IPS-NIHi7 (cell line): Measurements from ENCODE around the gene FABP1.

Experiments used
- DNase-seq: peaks from one replicate; pipeline ENCODE4 v3.0.0; 2012; ENCODE audit warnings: mixed read lengths; ENCODE audit errors: extremely low spot score

The FABP1 gene

DNA sequence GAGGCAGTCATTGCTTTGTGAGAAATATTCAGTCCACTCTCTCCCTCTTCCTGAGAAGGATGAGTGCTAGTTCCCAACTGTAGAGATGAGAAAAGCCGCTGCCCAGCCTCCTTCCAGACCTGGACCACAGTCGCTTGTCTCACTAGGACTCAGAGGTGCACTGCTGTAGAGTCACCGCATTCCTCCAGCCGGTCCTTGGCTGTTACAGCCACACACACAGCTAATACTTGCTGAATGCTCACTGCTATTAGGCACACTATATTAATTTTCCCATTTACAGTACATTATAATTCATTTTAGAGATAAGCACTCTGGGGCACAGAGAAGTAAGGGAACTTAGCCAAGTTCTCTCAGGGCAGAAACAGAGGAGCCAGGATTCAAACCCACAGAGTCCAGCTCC is 10.0 kb upstream of the FABP1 start:
- peak; percentile 8 for DNase-seq

DNA sequence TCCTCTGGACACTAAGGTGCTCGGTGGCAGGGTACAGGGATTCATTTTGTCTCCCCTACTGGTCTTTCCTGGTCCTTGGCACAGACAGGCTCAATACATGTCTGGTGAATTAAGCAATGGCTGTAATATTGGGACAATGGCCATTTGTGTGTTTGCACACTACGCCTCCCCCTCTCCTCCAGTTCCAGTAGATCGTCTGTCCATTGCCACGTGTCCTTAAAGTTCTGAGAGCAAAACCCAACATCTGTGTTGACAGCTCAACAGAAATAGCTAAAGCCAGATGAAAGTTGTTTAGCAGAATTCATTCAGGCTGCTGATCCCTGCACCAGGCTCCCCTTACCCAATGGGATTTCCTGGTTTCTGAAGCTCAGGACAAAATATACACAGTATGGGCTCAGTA is 9.0 kb upstream of the FABP1 start:
- DNase-seq = no peak

DNA sequence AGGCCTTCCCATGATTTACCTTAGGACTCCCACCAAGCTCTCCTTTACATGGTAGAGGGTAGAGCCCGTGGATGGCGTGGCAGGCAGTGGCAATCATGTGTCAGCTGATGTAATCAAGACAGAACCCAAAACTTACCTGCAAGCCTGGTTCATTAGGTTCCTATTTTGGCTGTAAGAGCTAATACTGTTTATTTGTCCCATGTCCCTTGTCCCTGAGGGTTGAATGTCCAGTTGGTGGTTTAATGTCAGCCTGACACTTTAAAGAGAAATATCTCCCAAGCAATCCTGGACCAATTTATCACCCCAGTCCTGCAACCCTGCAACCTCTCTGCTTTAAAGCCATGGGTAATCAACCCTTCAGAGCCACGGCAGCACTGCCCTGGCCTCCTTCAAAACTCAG is 6.0 kb upstream of the FABP1 start:
- DNase-seq = no peak

DNA sequence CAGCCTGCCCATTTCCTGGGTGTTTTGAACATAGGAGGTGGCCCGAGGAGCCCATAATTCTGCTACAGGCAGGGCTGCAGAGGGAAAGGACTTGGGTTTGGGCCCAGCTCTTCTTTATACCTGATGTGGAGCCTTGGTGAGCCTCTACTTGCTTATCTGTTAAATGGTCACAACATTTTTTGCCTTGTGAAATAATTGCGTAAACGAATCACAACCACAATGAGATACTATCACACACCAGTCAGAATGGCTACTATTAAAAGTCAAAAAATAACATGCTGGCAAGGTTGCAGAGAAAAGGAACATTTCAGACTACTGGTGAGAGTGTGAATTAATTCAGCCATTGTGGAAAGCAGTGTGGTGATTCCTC is 4.1 kb upstream of the FABP1 start:
- no peak for DNase-seq

DNA sequence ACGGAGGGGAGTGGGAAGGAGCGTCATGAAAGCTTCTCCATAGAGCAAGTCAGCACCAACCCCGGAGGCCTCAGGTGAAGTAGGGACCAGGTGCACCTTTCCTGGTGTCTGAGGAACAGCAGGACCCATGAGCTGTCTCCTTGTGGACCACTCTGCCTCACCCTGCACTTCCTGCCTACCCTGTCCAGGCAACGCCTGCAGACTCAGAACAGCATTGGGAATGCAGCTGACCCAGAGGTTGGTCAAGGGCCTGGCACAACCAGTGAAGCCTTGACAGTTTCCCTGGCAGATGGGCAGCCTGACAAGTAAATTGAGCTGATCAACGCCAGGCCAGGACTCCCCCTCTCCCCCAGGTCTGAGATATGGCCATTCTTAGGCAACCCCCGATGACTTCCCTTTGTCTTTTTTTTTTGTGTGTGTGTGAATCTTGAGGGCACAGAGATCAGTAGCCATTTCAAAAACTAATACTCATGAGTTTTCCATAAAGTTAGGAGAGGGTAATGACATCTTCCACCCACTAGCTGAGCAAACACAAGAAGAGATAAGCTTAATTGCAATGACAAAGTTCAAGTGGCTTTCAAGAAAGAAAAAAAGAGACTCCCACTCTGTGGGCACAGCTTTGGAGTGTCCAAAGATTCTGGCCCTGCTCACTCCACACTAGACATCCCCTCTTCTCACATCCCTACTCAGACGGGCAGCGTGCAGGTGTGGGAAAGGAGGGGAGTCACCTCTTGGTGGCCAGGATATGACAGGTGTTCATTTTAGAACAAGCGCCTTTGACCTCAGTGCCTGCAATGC is 3.5 kb upstream of the FABP1 start:
- DNase-seq = no peak

DNA sequence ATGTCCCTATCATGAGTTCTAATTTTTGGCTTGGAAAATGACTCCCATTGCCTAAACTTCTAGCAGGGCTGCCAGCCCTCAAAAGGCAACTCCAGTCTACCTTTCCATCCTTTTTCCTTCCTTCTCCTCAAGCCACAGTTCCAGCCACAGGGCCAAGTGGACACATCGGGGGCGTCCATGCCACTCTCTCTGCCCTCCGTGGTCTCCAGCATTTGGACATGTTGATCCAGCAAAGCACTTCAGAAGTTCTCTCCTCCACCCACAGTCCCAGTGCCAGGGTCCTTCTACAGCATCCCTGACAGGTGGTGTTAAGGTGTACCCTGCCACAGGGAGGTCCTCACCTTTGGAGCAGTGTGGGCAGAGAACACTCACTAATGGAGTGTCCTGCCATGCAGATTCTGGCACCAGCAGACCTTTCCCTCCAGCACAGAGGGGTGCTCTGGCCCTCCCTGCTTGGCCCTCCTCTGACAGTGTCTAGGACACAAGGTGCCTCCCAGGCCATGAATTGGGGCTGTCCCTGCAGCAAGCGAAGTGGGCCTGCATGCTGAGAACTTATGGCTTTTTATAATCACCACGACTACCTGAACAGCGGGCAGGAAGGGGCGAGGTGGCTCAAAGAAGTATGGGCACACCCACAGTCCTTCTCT is 1.6 kb upstream of the FABP1 start:
- no peak for DNase-seq

DNA sequence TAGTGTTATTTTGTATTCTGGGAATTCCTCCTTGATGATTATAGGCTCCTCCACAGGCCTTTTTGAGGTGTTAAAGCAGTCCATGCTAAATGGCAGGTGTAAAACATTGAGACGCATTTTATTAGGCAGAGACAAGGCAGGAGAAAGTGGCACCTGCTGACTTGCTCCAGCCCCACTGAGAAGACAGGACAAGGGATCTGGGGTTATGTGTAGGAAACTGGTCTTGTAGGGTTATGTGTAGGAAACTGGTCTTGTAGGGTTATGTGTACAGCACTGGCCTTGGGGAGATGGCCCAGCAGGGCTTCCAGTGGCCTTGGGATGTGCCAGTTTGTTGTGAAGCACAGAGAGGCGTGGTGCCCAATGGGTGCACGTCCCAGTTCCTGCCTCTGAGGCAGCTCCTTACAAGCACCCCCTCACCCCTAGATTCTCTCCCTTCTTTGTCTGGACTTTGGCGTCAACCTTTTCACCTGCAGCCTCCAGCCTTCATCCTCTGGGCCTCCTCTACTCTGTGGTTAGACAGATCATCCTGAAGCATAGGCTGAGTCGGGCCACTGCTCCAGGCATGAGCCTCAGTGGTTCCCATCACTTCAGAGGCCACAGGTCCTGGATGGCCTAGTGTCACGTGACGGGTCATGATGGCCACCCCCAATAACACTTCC is 921 bp upstream of the FABP1 start:
- DNase-seq = no peak

DNA sequence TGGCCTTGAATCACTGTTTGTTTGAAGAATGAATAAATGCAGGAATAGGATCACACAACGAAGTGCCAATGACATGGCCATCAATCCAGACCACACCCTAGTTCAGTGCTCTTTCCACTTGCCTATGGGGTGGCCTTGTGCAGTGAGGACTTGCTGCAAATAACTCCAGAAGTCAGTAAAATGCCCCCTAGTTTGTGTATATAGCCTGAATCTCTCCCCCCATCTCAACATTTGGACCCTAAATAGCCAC is 299 bp downstream of the FABP1 start:
- no peak for DNase-seq

DNA sequence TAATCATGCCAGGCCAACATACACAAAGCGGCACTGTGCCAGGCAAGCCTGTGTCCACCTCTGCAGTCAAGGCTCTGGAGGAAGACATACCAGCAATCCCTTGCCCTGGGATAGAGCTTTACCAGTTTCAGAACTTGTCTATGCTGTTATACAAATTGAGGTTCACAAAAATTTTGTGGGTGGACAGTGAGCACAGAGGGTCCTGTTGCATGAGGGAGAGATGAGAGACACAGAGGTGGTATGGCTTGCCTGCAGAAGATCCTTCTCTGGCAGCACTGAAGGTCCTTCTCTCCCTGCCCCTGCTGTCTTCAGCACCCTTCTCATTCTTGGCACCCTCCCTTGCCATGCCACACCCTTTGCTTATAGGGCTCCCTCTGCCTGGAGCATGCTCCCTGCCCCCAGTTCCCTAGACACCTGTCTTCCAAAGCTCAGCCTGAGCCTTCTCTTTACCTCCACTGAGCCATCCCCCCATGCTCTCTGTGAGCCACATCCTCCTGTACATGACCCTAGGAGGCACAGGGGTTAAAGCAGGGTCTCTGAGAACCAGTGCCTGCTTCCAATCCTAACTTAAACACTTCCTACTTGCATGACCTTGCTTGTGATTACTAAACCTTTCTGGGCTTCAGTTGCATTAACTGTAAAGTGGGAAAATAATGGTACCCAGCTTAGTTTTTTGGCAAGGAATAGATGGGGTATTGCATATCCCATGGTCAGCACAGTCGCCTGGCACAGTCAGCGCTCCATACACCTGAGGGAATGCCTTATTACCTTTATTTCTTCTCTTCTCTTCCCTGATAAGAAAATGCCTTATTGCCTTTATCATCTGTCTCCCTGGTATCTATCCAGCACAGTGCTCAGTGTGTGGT is 857 bp downstream of the FABP1 start:
- DNase-seq = no peak

DNA sequence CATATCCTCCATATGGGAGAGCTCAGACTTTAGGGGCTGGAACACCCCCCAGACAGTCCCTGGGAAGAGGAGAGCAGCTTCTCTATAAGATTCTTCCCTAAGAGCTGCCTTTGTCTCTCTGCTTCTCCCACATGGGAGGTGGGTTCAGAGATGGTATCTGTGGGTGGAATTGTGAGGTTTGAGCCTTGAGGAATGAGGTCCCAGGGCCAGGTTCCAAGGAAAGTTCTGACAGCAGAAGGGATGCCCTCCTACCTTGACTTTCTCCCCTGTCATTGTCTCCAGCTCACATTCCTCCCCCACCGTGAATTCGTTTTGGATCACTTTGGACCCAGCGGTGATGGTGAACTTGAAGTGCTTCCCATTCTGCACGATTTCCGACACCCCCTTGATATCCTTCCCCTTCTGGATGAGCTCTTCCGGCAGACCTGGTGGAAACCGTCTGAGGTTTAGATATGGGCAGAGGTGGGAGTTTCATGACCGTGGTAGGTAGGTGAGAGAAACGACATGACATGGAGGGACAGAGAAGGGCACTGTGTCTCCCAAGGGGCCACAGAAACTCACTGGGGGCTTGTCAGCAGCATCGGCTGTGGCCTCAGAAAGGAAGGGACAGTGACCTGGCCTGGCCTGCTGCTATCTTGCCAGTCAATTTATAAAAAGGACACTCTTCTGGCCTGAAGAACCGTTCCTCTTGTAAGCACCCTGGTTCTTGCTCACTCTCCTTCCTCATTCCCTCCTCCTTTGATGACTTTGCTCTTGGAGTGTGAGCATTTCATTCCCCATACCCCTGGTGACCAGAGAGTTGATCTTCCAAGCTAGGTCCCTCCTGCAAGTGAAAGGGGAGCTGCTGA is 1.7 kb downstream of the FABP1 start:
- DNase-seq = no peak

DNA sequence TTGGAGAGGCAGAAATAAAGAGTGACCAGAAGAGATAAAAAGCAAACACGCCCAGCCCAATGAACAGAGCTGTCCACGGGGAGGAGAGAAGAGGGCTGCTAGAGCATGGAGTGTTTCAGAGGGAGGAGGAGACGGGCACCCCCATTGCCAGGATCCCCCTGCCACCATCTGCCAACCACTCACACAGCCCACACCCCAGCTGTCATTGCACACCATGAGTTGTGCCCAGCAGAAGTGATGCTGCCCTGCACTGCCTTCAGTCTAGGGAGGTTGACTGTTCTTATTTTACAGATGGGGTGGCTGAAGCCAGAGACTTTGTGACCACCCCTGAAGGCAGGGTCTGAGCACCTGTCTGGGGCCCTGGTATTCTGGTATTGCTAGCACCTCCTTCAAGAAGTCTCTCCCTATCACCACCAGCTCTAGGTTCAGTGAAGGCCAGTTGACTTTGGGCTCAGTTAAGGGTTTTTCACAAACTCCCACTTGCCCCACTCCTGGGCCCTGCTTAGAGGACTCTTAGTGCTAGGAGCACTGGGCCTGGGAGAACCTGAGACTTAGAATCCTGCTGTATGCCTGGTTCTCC is 2.4 kb downstream of the FABP1 start:
- DNase-seq = no peak

DNA sequence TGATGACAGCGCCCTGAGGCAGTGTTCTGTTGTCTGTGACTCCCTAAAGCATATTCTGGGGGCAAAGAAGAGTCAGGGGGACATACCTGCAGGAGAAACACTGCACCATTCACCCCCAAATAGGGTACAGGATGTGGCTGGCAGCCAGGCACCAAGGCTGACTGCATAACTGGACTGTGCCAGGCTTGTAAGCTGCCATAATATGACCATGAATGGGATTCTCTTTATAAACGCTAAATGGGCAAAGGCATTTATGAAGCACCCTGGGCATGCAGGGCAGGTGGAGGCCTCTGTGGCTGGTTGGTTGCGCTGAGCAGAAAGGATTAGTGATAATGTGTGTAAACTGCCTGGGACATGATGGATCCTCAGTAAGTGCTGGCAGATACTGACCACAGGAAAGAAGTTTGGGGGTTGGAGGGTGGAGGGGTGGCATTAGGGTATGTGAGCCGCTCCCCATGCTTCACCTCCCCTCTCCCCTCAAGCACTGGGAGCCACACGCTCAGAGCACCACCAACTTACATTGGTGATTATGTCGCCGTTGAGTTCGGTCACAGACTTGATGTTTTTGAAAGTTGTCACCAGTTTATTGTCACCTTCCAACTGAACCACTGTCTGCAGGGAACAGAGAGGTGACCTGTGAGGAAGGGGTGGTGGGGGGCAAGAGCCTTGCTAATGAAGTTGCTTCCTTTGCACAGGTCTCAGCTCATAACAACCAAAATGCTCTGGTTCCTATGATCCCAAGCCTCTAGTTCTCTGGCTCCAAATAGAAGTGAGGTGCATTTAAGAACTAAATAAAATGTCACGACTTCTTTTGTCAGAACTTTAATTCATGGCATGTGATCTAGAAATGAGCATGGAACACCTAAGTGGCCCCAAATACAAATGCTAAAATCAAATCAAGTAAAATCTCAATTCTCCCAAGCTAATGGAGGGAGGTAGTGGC is 3.6 kb downstream of the FABP1 start:
- DNase-seq = no peak

DNA sequence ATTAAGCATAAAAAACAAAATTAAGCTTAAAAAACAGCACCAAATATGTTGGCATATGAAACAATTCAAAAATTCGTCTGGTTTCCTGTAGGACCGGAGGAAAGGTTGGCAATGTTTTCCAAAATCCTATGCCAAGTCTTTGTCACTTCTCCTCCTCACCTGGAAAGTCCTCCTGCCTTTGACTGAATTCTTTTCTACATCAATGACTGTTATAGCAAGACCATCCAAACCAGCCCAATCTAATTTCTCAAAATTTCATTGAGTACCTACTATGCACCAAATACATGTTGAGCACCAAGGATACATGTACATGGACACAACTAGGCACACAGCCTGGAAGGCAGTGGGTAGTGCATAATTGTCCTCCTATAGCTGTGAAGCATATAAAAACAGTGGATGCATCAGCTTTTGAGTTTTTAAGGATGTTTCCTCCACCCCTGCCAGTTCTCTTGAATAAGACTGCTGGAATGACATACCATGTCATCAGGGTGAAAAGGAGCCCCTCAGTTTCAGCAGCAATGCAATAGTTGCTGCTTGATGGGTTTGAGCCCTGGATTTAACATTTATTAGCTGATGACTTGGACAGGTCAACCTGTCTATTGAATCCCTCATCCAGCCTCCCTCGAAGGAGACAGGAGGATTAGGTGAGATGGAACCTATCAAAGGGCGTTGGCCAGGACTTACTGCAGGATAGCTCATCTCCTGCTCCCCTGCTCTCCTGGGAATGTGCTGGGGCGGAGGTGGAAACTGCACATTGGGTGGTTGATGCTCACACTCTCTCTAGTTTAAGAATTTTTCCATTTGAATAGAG is 4.5 kb downstream of the FABP1 start:
- DNase-seq = no peak

DNA sequence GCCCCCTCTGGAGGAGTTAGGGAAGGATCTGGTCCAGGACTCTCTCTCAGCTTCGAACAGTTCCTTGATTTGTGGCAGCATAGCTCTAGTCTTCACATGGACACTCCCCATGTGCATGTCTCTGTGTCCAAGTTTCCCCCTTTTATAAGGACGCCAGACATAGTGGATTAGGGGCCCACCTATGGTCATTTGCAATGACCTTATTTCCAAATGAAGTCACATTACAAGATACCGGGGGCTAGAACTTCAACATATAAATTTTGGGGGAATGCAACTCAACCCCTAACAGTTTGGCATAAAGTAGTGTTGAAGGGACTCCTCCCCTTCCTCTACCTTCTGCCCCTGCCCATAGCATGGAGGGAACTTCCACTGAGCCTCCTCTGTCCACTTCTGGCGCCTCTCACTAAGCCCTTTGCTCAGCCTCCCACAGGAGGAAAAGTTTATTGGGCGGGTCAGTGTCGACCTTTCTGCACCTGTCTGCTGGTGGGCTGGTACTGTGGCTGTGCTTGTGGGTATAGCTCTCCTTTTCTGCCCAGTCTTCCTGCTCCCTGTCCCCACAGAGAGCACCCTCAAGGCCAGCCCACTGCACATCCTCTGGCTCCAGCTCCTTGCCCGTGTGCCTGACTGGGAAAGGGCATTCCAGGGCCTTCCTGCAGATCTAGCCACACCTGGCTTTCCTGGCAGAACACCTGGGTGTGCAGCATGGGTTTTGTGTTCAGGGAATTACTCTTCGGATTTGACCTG is 5.5 kb downstream of the FABP1 start:
- DNase-seq = no peak

DNA sequence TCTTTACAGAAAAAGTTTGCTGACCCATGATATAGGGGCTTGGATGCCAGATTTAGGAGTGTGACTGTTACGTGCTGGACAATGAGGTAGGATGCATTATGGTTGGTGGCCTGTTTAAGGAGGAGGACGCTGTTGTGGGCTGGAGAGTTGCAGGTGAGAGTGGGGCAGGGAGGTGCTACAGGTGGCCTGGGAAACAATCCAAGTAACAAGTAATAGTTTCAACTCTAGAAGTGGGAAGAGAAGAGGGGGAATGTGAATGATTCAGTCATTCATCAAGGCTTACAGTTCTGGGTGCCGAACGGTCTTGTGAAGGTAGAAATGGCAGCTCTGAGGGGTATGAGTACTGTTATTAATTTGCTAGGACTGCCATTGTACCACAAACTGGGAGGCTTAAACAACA is 6.2 kb downstream of the FABP1 start:
- no peak for DNase-seq

DNA sequence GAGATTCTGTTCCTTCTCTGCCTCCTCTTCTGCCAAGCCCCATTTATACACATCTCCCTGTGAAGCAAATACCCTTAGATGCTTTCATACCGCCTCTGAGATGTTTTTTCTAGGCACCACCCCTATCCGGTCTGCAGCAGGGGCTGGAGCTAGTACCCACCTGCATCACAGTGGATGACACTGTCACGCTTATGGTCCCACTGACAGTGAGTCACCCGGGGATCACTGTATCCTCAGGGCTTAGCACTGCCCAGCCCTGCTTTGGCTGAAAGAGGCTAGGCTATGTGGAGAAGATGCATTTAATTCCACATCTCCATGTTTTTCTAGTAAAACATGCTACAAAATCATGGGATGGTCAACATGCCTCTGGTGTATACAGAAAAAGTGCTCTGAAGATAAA is 9.9 kb downstream of the FABP1 start:
- DNase-seq = no peak

DNA sequence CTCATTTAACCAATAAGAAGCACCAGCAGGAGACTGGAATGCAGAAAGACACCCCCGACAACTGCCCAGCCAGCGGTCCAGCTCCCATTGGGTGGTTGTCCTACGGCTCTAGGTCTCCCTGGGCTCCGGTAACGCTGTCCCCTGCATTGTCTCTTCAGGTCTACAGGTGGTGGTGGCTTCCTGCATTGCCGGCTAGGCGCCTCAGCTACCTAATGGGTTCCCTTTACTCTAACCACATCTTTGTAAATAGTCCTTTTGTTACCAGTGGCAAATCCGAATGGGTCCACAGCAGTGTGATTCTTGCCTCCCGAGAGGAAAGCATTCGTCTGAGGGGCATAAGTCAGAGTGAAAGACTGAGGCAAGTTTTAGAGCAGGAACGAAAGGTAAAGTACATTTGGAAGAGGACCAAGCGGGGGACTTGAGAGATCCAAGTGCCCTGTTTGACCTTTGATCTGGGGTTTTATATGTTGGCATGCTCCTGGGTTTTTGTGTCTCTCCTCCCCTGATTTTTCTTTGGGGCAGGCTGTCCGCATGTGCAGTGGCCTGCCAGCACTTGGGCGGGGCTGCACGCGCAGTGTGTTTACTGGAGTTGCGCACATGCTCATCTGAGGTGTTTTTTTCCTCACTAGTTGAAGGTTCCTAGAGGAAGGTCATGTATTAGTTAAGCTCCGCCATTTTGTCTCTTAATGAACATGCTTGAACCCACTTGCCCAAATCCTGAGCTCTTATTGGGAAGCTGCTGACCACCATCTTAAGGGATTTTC is 11.0 kb downstream of the FABP1 start:
- no peak for DNase-seq
